Measurements from ENCODE around the gene NRAP.

- no peak for TF ChIP-seq POLR2A (IDR thresholded peaks at IDR 0.05; ENCODE audit: low read depth, low read length)
- TF ChIP-seq PAX5 (IDR thresholded peaks at IDR 0.05; ENCODE audit: insufficient read depth, low read length, severe bottlenecking): no peak
- no peak for TF ChIP-seq POLR2AphosphoS5 (IDR thresholded peaks at IDR 0.05; ENCODE audit: low read depth, low read length)
Measured at GRCh38 chr10:113543107-113543955, 120.5 kb downstream of the NRAP start.
